Ovary (tissue), 3 donors: ENCODE results near the gene CEACAM8.

ENCODE experiments used
- EP300 ChIP-seq: sonication (generic); formaldehyde crosslinking; IDR thresholded peaks from one replicate; pipeline ENCODE4 v1.6.1; 2017; ENCODE audit warnings: antibody characterized with exemption
- TF ChIP-seq, protein P1 (sequence below), 3 donors: fragments of 450-650 bp in 2 of 3; fragments of 200-600 bp in 1 of 3; IDR thresholded peaks; one replicate each; pipeline versions ENCODE4 v1.5.1 to v1.8.0; 2016 to 2022; ENCODE audit warnings: antibody characterized with exemption in 3 of 3, mild to moderate bottlenecking in 1 of 3
- donor health status: DM: no; HTN: no; CAD: no.

DNA sequence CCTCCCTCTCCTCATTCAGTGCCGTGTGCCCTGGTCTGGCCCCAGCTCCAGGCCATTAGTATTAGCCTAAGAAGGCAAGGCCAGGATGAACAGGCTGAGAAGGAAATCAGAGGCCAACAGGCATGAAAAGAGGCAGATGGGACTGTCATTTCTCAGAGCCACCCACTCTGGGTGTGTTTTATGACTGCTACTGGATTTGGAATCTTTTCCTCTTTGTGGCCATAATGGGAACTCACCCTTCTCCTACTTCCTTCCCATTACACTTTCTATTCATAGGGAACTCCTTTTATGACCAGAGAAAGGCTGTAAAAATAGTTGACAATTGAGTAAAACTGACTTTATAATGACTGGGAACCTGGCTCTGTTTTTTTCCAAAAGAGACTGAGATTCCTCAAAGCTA lies 17.7 kb downstream of the CEACAM8 start:
- TF ChIP-seq, protein P1, sequence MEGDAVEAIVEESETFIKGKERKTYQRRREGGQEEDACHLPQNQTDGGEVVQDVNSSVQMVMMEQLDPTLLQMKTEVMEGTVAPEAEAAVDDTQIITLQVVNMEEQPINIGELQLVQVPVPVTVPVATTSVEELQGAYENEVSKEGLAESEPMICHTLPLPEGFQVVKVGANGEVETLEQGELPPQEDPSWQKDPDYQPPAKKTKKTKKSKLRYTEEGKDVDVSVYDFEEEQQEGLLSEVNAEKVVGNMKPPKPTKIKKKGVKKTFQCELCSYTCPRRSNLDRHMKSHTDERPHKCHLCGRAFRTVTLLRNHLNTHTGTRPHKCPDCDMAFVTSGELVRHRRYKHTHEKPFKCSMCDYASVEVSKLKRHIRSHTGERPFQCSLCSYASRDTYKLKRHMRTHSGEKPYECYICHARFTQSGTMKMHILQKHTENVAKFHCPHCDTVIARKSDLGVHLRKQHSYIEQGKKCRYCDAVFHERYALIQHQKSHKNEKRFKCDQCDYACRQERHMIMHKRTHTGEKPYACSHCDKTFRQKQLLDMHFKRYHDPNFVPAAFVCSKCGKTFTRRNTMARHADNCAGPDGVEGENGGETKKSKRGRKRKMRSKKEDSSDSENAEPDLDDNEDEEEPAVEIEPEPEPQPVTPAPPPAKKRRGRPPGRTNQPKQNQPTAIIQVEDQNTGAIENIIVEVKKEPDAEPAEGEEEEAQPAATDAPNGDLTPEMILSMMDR (IDR thresholded peaks at IDR 0.05) = no peak
- no peak for TF ChIP-seq EP300
